Ammon's horn (tissue), 1 donor: ENCODE measurements around the gene RAB31.

Source experiments
- DNase-seq: peaks from one replicate; pipeline ENCODE4 v3.0.0-alpha.2; 2016; ENCODE audit warnings: low spot score

RAB31 gene

GRCh38 chr18:9865764-9866490, 157.8 kb downstream of the RAB31 start:
- no peak for DNase-seq

- no peak for DNase-seq
Measured at GRCh38 chr18:9866627-9867026, 158.5 kb downstream of the RAB31 start.

- no peak for DNase-seq
Measured at GRCh38 chr18:9867071-9867594, 159.0 kb downstream of the RAB31 start.

GRCh38 chr18:9868857-9869714, 161.0 kb downstream of the RAB31 start:
- DNase-seq: no peak

GRCh38 chr18:9869715-9870430, 161.8 kb downstream of the RAB31 start:
- no peak for DNase-seq

GRCh38 chr18:9870431-9871008, 162.4 kb downstream of the RAB31 start:
- no peak for DNase-seq

GRCh38 chr18:9871244-9871746, 163.2 kb downstream of the RAB31 start:
- no peak for DNase-seq

GRCh38 chr18:9872823-9873222, 164.7 kb downstream of the RAB31 start:
- DNase-seq: no peak

- no peak for DNase-seq
Measured at GRCh38 chr18:9874728-9875127, 166.6 kb downstream of the RAB31 start.

- DNase-seq: no peak
Measured at GRCh38 chr18:9876212-9876866, 168.2 kb downstream of the RAB31 start.

GRCh38 chr18:9876867-9877654, 169.0 kb downstream of the RAB31 start:
- DNase-seq: no peak

- no peak for DNase-seq
Measured at GRCh38 chr18:9877655-9878014, 169.5 kb downstream of the RAB31 start.

GRCh38 chr18:9878095-9878494, 170.0 kb downstream of the RAB31 start:
- DNase-seq: no peak

GRCh38 chr18:9878783-9879242, 170.7 kb downstream of the RAB31 start:
- DNase-seq: no peak

- DNase-seq: no peak
Measured at GRCh38 chr18:9884090-9884489, 176.0 kb downstream of the RAB31 start.

GRCh38 chr18:9884532-9885140, 176.5 kb downstream of the RAB31 start:
- no peak for DNase-seq

- DNase-seq: no peak
Measured at GRCh38 chr18:9885170-9886004, 177.3 kb downstream of the RAB31 start, which contains the start of gene TXNDC2. Gene TXNDC2 (plus strand): TSS chr18:9885973. CDS start chr18:9886681, 708 bp downstream.

GRCh38 chr18:9886005-9886348, 177.9 kb downstream of the RAB31 start:
- DNase-seq: no peak

GRCh38 chr18:9887992-9888391, 179.9 kb downstream of the RAB31 start:
- no peak for DNase-seq
